Peyer's patch (tissue), 4 donors: ENCODE data around the gene PRIMA1. TPM values are rescaled to one million over a fixed set of nuclear protein-coding genes. Genes with fewer than 3 reads are reported as not detected.

Experiments used
- DNase-seq, 3 donors: peaks; one replicate each; pipeline ENCODE4 v3.0.0-alpha.2; 2017 to 2019
- H3K27ac ChIP-seq, 4 donors: fragments of 200-600 bp; sonication (generic); one replicate each; pipeline ENCODE4 v1.5.1; 2016 to 2019
- H3K27me3 ChIP-seq, 2 donors: fragments of 200-600 bp; sonication (generic); one replicate each; pipeline ENCODE4 v1.5.1; 2019
- H3K36me3 ChIP-seq, 3 donors: fragments of 200-600 bp; sonication (generic); one replicate each; pipeline ENCODE4 v1.5.1; 2016 to 2019
- H3K4me1 ChIP-seq, 4 donors: fragments of 200-600 bp; sonication (generic); one replicate each; pipeline ENCODE4 v1.5.1; 2016 to 2019
- H3K4me3 ChIP-seq, 4 donors: fragments of 200-600 bp; sonication (generic); 1 replicate in 3 of 4; 2 replicates in 1 of 4; pipeline ENCODE4 v1.5.1; 2016 to 2019; ENCODE audit warnings: mild to moderate bottlenecking in 1 of 4
- H3K9me3 ChIP-seq, 4 donors: fragments of 200-600 bp; sonication (generic); one replicate each; pipeline ENCODE4 v1.5.1; 2016 to 2019; ENCODE audit warnings: mild to moderate bottlenecking in 1 of 4
- POLR2A ChIP-seq, 2 donors: fragments of 450-650 bp; IDR thresholded peaks; one replicate each; pipeline ENCODE4 v1.5.1; 2017; ENCODE audit warnings: antibody characterized with exemption in 2 of 2, mild to moderate bottlenecking in 2 of 2, moderate library complexity in 2 of 2
- total RNA-seq, 4 donors: library from RNA; depleted of rRNA; stranded (reverse); fragments of >200 nt; gene quantifications; one replicate each; pipeline ENCODE4 v1.1.0, GENCODE V29; 2016
- TF ChIP-seq, protein P1 (sequence below), 6 experiments: fragments of 450-650 bp in 4 of 6; fragments of 200-600 bp in 2 of 6; sonication (generic) in 1 of 6; IDR thresholded peaks; one replicate each; pipeline ENCODE4 v1.5.1; 2017 to 2019; ENCODE audit warnings: antibody characterized with exemption in 6 of 6, mild to moderate bottlenecking in 3 of 6, moderate library complexity in 1 of 6

Gene PRIMA1
- total RNA-seq, 4 donors from 2014 or later = 1.2 to 5.1 (median 3.0) TPM

DNA sequence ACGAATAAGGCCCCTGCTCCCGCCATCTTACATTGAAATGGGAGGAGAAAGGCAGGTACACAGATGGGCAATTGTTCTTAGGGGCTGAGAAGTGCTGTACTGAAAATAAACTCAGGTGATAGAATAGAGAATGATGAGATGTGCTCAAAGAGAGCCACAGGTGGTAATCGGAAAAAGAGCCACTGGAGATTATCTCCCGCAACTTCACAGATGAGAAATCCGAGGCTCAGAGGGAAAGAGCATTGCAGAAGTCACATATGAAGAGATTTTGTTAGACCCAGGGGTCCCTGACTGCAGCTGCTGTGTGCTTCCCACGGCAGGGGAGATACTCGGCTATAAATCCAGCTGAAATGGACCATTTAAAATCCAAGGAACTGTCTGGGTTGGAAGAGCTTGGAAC lies 73.7 kb downstream of the PRIMA1 start:
- TF ChIP-seq, protein P1, sequence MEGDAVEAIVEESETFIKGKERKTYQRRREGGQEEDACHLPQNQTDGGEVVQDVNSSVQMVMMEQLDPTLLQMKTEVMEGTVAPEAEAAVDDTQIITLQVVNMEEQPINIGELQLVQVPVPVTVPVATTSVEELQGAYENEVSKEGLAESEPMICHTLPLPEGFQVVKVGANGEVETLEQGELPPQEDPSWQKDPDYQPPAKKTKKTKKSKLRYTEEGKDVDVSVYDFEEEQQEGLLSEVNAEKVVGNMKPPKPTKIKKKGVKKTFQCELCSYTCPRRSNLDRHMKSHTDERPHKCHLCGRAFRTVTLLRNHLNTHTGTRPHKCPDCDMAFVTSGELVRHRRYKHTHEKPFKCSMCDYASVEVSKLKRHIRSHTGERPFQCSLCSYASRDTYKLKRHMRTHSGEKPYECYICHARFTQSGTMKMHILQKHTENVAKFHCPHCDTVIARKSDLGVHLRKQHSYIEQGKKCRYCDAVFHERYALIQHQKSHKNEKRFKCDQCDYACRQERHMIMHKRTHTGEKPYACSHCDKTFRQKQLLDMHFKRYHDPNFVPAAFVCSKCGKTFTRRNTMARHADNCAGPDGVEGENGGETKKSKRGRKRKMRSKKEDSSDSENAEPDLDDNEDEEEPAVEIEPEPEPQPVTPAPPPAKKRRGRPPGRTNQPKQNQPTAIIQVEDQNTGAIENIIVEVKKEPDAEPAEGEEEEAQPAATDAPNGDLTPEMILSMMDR (IDR thresholded peaks at IDR 0.05) = no peak
- no peak for TF ChIP-seq POLR2A (IDR thresholded peaks at IDR 0.05)
- no peaks in the 10 kb centered on the region for H3K9me3 ChIP-seq
- DNase-seq = no peak
- H3K27ac ChIP-seq = no peak overlapping the region
- H3K27me3 ChIP-seq = no peaks in the 10 kb centered on the region
- H3K4me3 ChIP-seq = no peak overlapping the region
- H3K4me1 ChIP-seq = no peaks in the 10 kb centered on the region
- H3K36me3 ChIP-seq = no peaks in the 10 kb centered on the region

DNA sequence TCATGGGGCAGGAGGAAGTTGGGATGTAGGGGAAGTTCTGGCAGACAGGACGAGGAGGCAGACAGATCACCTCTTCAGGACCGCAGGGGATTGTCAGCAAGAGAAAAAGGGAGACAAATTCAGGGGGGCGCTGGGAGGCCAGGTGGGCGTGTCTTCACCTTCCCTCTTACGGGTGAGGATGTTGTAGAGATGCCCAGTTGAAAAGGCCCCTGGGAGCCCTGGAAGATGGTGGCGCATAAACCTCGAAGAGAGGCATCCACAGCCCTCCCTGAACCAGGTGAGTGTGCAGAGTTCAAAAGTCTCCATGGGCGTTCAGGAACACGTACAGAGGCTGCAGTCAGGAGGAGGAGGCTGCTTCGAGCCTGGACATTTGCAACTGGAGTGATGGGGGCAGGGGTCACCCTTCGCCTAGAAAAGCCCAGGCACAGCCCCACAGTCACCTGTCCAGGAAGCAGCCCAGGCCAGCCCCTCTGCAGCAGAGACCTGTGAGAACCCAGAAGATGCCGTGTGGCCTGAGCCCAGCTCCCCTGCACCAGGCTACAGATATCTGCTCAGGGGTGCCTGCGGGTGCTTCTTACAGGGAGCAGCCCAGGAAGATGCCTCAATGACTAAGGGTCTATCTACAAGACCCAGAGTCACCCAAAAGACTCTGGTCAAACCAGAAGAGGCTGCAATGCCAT lies 74.4 kb downstream of the PRIMA1 start:
- H3K27me3 ChIP-seq = no peaks in the 10 kb centered on the region
- H3K36me3 ChIP-seq = no peaks in the 10 kb centered on the region
- H3K9me3 ChIP-seq = no peaks in the 10 kb centered on the region
- peak in 1 of 3 donors; percentile 36 for DNase-seq
- H3K4me3 ChIP-seq = no peak overlapping the region
- no peak overlapping the region for H3K27ac ChIP-seq
- TF ChIP-seq, protein P1 (IDR thresholded peaks at IDR 0.05) = no peak
- TF ChIP-seq POLR2A (IDR thresholded peaks at IDR 0.05) = no peak
- no peaks in the 10 kb centered on the region for H3K4me1 ChIP-seq

DNA sequence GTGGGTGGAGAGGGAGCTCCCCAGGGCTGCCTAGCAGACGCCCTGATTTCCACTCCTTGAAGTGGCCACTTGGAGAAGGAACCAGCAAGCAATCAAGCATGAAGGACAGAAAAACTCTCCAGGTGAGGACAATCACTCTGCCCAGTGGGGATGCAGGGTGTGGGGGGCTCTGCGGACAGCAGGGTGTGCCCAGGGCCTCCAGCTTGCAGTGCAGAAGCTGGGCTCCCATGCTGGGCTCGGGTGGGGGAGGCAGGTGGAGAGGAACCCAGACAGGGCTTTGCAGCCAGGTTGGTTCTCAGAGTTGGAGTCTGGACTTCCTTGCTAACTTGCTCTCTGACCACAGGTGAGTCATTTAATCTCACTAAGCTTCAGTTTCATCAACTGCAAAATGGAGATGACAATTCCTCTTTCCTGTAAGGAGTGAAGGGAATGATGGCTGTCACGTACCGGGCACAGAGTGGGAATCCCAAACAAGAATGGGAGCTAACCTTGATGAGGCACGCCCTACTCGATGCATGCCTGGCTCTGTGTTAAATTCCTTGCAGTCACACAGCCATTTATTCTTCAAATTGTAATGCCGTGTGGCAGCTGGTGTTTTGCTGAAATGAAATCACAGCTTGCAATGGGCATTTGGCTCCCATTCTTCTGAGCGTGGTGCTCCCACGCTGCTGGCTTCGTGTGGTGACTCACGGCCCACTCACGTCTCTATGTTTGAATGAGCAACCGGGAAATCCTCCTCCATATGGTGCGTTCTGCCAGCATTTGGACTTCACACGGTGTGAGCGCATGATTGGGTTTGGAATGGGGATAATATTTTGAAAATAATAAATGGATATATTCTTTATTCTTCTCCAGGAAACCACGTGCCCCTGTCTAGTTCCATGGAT lies 75.2 kb downstream of the PRIMA1 start:
- TF ChIP-seq POLR2A (IDR thresholded peaks at IDR 0.05) = no peak
- H3K36me3 ChIP-seq = no peaks in the 10 kb centered on the region
- DNase-seq = peak in 1 of 3 donors; percentile 21

DNA sequence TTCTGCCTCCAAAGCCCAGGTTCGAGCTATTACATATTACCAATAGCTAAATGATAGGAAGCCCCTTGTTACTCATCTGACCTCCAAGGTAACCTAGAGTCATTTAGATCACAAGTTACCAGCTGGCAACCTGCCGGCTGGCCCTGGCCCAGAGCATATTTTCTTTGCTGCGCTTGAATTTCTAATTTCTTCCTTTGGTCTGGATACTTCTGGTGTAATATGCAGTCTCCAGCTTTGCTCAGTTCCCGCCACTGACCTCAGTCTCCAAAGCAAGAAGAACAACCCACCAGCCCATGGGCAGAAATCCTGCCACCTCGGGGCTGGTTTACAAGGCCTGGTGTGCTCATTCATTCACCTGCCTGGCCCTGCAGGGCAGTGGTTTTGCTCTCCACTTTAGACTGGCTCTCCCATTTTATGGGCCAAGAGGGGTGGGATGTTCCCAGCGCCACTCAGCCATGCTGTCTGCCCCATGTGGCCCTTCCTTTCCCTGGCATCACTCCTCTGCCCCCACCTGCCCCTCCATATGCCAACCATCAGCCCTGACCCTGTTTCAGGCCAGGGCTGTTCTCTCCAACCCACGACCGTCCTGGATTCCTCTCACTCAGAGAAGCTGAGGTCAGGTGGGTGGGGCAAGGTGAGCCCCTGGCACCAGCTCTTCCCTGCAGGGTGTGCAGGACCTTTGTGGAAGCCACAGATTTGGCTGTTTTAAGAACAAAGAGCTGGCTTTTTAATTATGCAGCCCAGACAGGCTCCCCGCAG lies 76.0 kb downstream of the PRIMA1 start:
- no peak for TF ChIP-seq POLR2A (IDR thresholded peaks at IDR 0.05)
- TF ChIP-seq, protein P1 (IDR thresholded peaks at IDR 0.05) = no peak
- Histone ChIP-seq H3K27me3 (no peaks in the 10 kb centered on the region), H3K27ac (no peak overlapping the region), H3K4me3 (no peak overlapping the region), H3K9me3 (no peaks in the 10 kb centered on the region), H3K4me1 (no peaks in the 10 kb centered on the region), H3K36me3 (no peaks in the 10 kb centered on the region)
- peak in 1 of 3 donors; percentile 27 for DNase-seq

More for the DNA sequence above, 75.2 kb downstream of the PRIMA1 start:
- no peak overlapping the region for H3K27ac ChIP-seq
- H3K27me3 ChIP-seq = no peaks in the 10 kb centered on the region
- H3K4me3 ChIP-seq = no peak overlapping the region
- no peaks in the 10 kb centered on the region for H3K4me1 ChIP-seq
- no peaks in the 10 kb centered on the region for H3K9me3 ChIP-seq

DNA sequence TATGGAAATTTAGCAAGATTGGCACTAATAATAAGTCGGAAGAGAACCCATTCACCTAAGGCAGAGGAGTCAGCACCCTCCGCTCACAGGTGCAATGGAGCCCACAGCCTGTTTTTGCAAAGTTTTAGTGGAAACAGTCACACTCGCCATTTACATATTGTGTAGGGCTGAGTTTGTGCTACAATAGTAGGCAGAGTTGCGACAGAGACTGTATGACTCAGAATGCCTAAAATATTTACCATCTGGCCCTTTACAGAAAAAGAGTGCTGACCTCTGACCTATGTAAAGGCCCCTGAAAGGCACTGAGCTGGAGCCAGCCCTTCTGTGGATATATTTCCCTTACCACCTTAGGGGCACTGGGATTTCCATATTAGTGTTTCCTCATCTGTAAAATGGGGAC lies 79.0 kb downstream of the PRIMA1 start:
- no peaks in the 10 kb centered on the region for H3K36me3 ChIP-seq
- TF ChIP-seq, protein P1 (IDR thresholded peaks at IDR 0.05) = no peak
- no peak for TF ChIP-seq POLR2A (IDR thresholded peaks at IDR 0.05)
- H3K4me1 ChIP-seq = no peaks in the 10 kb centered on the region
- no peak overlapping the region for H3K4me3 ChIP-seq
- H3K27ac ChIP-seq = no peak overlapping the region
- H3K9me3 ChIP-seq = no peaks in the 10 kb centered on the region
- no peaks in the 10 kb centered on the region for H3K27me3 ChIP-seq
- DNase-seq = no peak
